H9 (cell line): Measurements from ENCODE around the gene ENPEP. TPM values are rescaled to one million over a fixed set of nuclear protein-coding genes. Genes with fewer than 3 reads are reported as not detected.

ENCODE experiments used
- DNase-seq: peaks from one replicate; pipeline ENCODE4 v3.0.0-alpha.2; 2017
- H2AFZ ChIP-seq: one replicate; pipeline ENCODE4 v1.6.1; 2013; ENCODE audit warnings: mild to moderate bottlenecking, low read length, control low read depth, moderate library complexity
- H2AK5ac ChIP-seq: 2 replicates; pipeline ENCODE4 v1.6.1; 2013; ENCODE audit warnings: low read length, control low read depth, mixed read lengths; ENCODE audit not compliant: insufficient read length
- H2BK120ac ChIP-seq: one replicate; pipeline ENCODE4 v1.6.1; 2013; ENCODE audit warnings: low read depth, mild to moderate bottlenecking, low read length, control low read depth, inconsistent platforms; ENCODE audit not compliant: poor library complexity, severe bottlenecking
- H2BK12ac ChIP-seq: 2 replicates; pipeline ENCODE4 v1.6.1; 2013; ENCODE audit warnings: low read length, control low read depth, mixed read lengths, low read depth; ENCODE audit not compliant: insufficient read length
- H2BK15ac ChIP-seq: 2 replicates; pipeline ENCODE4 v1.6.1; 2013; ENCODE audit warnings: low read depth, low read length, control low read depth
- H2BK20ac ChIP-seq: one replicate; pipeline ENCODE4 v1.6.1; 2013; ENCODE audit warnings: low read depth, mild to moderate bottlenecking, low read length, control low read depth, inconsistent platforms; ENCODE audit not compliant: poor library complexity, severe bottlenecking
- H2BK5ac ChIP-seq: 2 replicates; pipeline ENCODE4 v1.6.1; 2013; ENCODE audit warnings: low read length, control low read depth, mixed read lengths; ENCODE audit not compliant: insufficient read length
- H3K14ac ChIP-seq: 2 replicates; pipeline ENCODE4 v1.6.1; 2013; ENCODE audit warnings: low read length, control low read depth; ENCODE audit not compliant: insufficient read depth
- H3K18ac ChIP-seq: 2 replicates; pipeline ENCODE4 v1.6.1; 2013; ENCODE audit warnings: low read depth, mild to moderate bottlenecking, mixed read lengths, low read length, control low read depth; ENCODE audit not compliant: insufficient read length
- H3K23ac ChIP-seq: 2 replicates; pipeline ENCODE4 v1.6.1; 2013; ENCODE audit warnings: low read length, control low read depth, mixed read lengths, low read depth; ENCODE audit not compliant: insufficient read length
- H3K23me2 ChIP-seq: 2 replicates; pipeline ENCODE4 v1.6.1; 2013; ENCODE audit warnings: low read depth, mild to moderate bottlenecking, mixed read lengths, low read length, control low read depth; ENCODE audit not compliant: insufficient read length, poor library complexity, severe bottlenecking
- H3K27ac ChIP-seq: 2 replicates; pipeline ENCODE4 v1.5.1; 2013; ENCODE audit warnings: low read length, control low read depth, mixed read lengths, low read depth; ENCODE audit not compliant: insufficient read length
- H3K27me3 ChIP-seq: 2 replicates; pipeline ENCODE4 v1.6.1; 2013; ENCODE audit warnings: low read length, control low read depth, inconsistent platforms; ENCODE audit not compliant: insufficient read depth
- H3K4ac ChIP-seq: 2 replicates; pipeline ENCODE4 v1.6.1; 2013; ENCODE audit warnings: low read depth, mild to moderate bottlenecking, control low read depth, inconsistent platforms, low read length, moderate library complexity
- H3K4me1 ChIP-seq: 2 replicates; pipeline ENCODE4 v1.6.1; 2013; ENCODE audit warnings: low read length, control low read depth, inconsistent platforms; ENCODE audit not compliant: insufficient read depth
- H3K4me2 ChIP-seq: 2 replicates; pipeline ENCODE4 v1.6.1; 2013; ENCODE audit warnings: low read length, control low read depth, mixed read lengths; ENCODE audit not compliant: insufficient read length, insufficient read depth
- H3K56ac ChIP-seq: 2 replicates; pipeline ENCODE4 v1.6.1; 2013; ENCODE audit warnings: low read depth, mild to moderate bottlenecking, mixed read lengths, low read length, control low read depth; ENCODE audit not compliant: insufficient read length
- H3K79me1 ChIP-seq: 2 replicates; pipeline ENCODE4 v1.6.1; 2013; ENCODE audit warnings: low read depth, mild to moderate bottlenecking, moderate library complexity, low read length, control low read depth, inconsistent platforms; ENCODE audit not compliant: insufficient read depth, poor library complexity, severe bottlenecking
- H3K79me2 ChIP-seq: 2 replicates; pipeline ENCODE4 v1.6.1; 2013; ENCODE audit warnings: low read length, control low read depth, inconsistent platforms; ENCODE audit not compliant: insufficient read depth
- H3K9ac ChIP-seq: 2 replicates; pipeline ENCODE4 v1.6.1; 2013; ENCODE audit warnings: low read length, control low read depth, mixed read lengths; ENCODE audit not compliant: insufficient read length; ENCODE audit errors: extremely low read depth
- H3K9me3 ChIP-seq: one replicate; pipeline ENCODE4 v1.6.1; 2013; ENCODE audit warnings: low read depth, low read length, inconsistent platforms; ENCODE audit not compliant: control insufficient read depth
- H3T11ph ChIP-seq: one replicate; pipeline ENCODE4 v1.6.1; 2013; ENCODE audit warnings: mild to moderate bottlenecking, low read length, control low read depth, inconsistent platforms
- H4K20me1 ChIP-seq: one replicate; pipeline ENCODE4 v1.6.1; 2013; ENCODE audit not compliant: control insufficient read depth, insufficient read length, insufficient read depth
- H4K5ac ChIP-seq: 2 replicates; pipeline ENCODE4 v1.6.1; 2013; ENCODE audit warnings: low read depth, mild to moderate bottlenecking, mixed read lengths, low read length, control low read depth; ENCODE audit not compliant: insufficient read length
- H4K8ac ChIP-seq: replicated peaks from 2 replicates; pipeline ENCODE4 v1.6.1; 2013; ENCODE audit warnings: low read length, control low read depth, mixed read lengths, low read depth; ENCODE audit not compliant: insufficient read length
- H4K91ac ChIP-seq: 2 replicates; pipeline ENCODE4 v1.6.1; 2013; ENCODE audit warnings: low read depth, mild to moderate bottlenecking, moderate library complexity, mixed read lengths, low read length, control low read depth; ENCODE audit not compliant: insufficient read length
- H3K27ac Mint-ChIP-seq, 3 experiments: 2 replicates in 2 of 3; 3 replicates in 1 of 3; pipeline ENCODE4 v1.8.0; 2020 to 2021; ENCODE audit warnings: mixed read lengths in 3 of 3, mild to moderate bottlenecking in 1 of 3, moderate library complexity in 1 of 3
- H3K27me3 Mint-ChIP-seq: 2 replicates; pipeline ENCODE4 v1.8.0; 2021; ENCODE audit warnings: low read depth, mild to moderate bottlenecking, moderate library complexity, mixed read lengths
- H3K36me3 Mint-ChIP-seq, 3 experiments: 2 replicates in 2 of 3; 3 replicates in 1 of 3; pipeline ENCODE4 v1.8.0; 2020 to 2021; ENCODE audit warnings: low read depth in 3 of 3, mixed read lengths in 3 of 3; ENCODE audit not compliant: insufficient read depth in 1 of 3
- H3K4me1 Mint-ChIP-seq, 2 experiments: 2 replicates each; pipeline ENCODE4 v1.8.0; 2020; ENCODE audit warnings: mixed read lengths in 2 of 2
- H3K4me3 Mint-ChIP-seq, 2 experiments: 2 replicates in 1 of 2; 3 replicates in 1 of 2; pipeline ENCODE4 v1.8.0; 2020 to 2021; ENCODE audit warnings: mild to moderate bottlenecking in 2 of 2, mixed read lengths in 2 of 2, moderate library complexity in 1 of 2
- H3K9me3 Mint-ChIP-seq, 2 experiments: 2 replicates in 1 of 2; 3 replicates in 1 of 2; pipeline ENCODE4 v1.8.0; 2020; ENCODE audit warnings: mild to moderate bottlenecking in 2 of 2, mixed read lengths in 2 of 2, moderate library complexity in 1 of 2
- CTCF ChIP-seq: fragments of 200-600 bp; sonication (generic); conservative IDR thresholded peaks from 3 replicates; pipeline ENCODE4 v1.8.0; 2021; ENCODE audit warnings: antibody characterized with exemption, mild to moderate bottlenecking
- WGBS: extraction: QIAGEN DNeasy Blood & Tissue Kit; methylation state at CpG from one replicate; pipeline ENCODE4 v1.1.7; 2013; ENCODE audit warnings: missing lambda C conversion rate, low lambda C conversion rate, mixed read lengths; ENCODE audit not compliant: insufficient read length; ENCODE audit errors: extremely low coverage; 5-methylcytosine and 5-hydroxymethylcytosine counted together
- total RNA-seq: library from RNA; stranded (reverse); gene quantifications from 2 replicates; pipeline ENCODE4 v1.2.1, GENCODE V29; 2021

The ENPEP gene
- total RNA-seq, 1 experiment from 2014 or later: 0.44 TPM

GRCh38 chr4:110540581-110540980 is 64.6 kb downstream of the ENPEP start:
- Histone ChIP-seq H3K9me3 (peaks cover 5% of the 10 kb centered on the region), H3K27me3 (no peaks in the 10 kb centered on the region), H2BK15ac (no peak overlapping the region), H3K9ac (no peak overlapping the region), H2BK20ac (no peak overlapping the region), H3T11ph (no peak overlapping the region), H4K91ac (no peak overlapping the region), H2AK5ac (no peak overlapping the region), H3K4ac (no peak overlapping the region), H3K56ac (no peak overlapping the region), H2BK5ac (no peak overlapping the region), H3K23ac (no peak overlapping the region), H3K14ac (no peak overlapping the region), H3K79me1 (no peaks in the 10 kb centered on the region), H3K18ac (no peak overlapping the region), H4K8ac (no peak overlapping the region), H2BK12ac (no peak overlapping the region), H4K20me1 (no peaks in the 10 kb centered on the region), H3K79me2 (no peaks in the 10 kb centered on the region), H3K4me1 (no peaks in the 10 kb centered on the region), H2BK120ac (no peak overlapping the region), H3K27ac (no peak overlapping the region), H3K4me2 (no peak overlapping the region), H3K23me2 (no peaks in the 10 kb centered on the region), H2AFZ (no peak overlapping the region), H4K5ac (no peak overlapping the region)
- no peaks in the 10 kb centered on the region; a peak in 2 of 7 replicates for H3K36me3 Mint-ChIP-seq
- no peak overlapping the region for H3K27ac Mint-ChIP-seq
- no peaks in the 10 kb centered on the region; a peak in 1 of 4 replicates for H3K4me1 Mint-ChIP-seq
- no CpG with 5 or more reads among the region's 3 CpGs for WGBS
- DNase-seq: no peak
- no peak for TF ChIP-seq CTCF
- H3K9me3 Mint-ChIP-seq: peaks cover 3 to 6% of the 10 kb centered on the region in 2 experiments; a peak in 4 of 5 replicates
- H3K27me3 Mint-ChIP-seq: no peaks in the 10 kb centered on the region
- H3K4me3 Mint-ChIP-seq: no peak overlapping the region
